ENCODE results near the gene RUNX3.

RUNX3 gene

GRCh38 chr1:24955161-24955560 lies 25.1 kb upstream of the RUNX3 start:
- Histone ChIP-seq H3K4me1 (ENCODE audit: control insufficient read depth in 1 of 2, insufficient read depth in 2 of 2, low read length in 2 of 2) (peaks cover 17 to 21% of the 10 kb centered on the region in 2 experiments), H3K23ac (ENCODE audit: low read length) (no peak overlapping the region), H3K4me2 (ENCODE audit: low read length) (no peak overlapping the region), H2BK12ac (ENCODE audit: low read length) (no peak overlapping the region), H3K27ac (ENCODE audit: low read depth, low read length) (no peak overlapping the region), H3K79me1 (ENCODE audit: low read length) (peaks cover 3% of the 10 kb centered on the region), H3K4me3 (ENCODE audit: low read depth, low read length) (no peak overlapping the region), H3K4ac (ENCODE audit: low read depth, low read length) (no peak overlapping the region), H3K79me2 (ENCODE audit: control insufficient read depth, insufficient read depth, low read length, poor library complexity) (no peaks in the 10 kb centered on the region), H2BK5ac (ENCODE audit: low read depth, low read length, poor library complexity) (no peak overlapping the region), H3K18ac (ENCODE audit: low read length) (no peak overlapping the region), H3K36me3 (ENCODE audit: control insufficient read depth in 1 of 2, insufficient read depth in 2 of 2, low read length in 2 of 2) (no peaks in the 10 kb centered on the region), H4K91ac (ENCODE audit: low read depth, low read length) (no peak overlapping the region), H3K27me3 (ENCODE audit: insufficient read depth, low read length) (no peaks in the 10 kb centered on the region), H2BK120ac (ENCODE audit: insufficient read depth, low read length, poor library complexity) (no peak overlapping the region), H3K14ac (ENCODE audit: low read length) (no peak overlapping the region), H4K8ac (ENCODE audit: low read depth, low read length) (no peak overlapping the region), H2AK5ac (ENCODE audit: low read length) (no peak overlapping the region), H3K9me3 (ENCODE audit: insufficient read depth, low read depth, low read length) (no peaks in the 10 kb centered on the region), H2AFZ (ENCODE audit: insufficient read depth, low read length, poor library complexity) (no peak overlapping the region), H4K12ac (ENCODE audit: low read depth, low read length) (no peak overlapping the region), H3K9ac (ENCODE audit: low read length) (no peak overlapping the region)
- DNase-seq = peak; percentile 95 to 97
- WGBS (ENCODE audit: extremely low coverage, insufficient coverage, insufficient read length) = no CpG with 5 or more reads among the region's 5 CpGs

DNA sequence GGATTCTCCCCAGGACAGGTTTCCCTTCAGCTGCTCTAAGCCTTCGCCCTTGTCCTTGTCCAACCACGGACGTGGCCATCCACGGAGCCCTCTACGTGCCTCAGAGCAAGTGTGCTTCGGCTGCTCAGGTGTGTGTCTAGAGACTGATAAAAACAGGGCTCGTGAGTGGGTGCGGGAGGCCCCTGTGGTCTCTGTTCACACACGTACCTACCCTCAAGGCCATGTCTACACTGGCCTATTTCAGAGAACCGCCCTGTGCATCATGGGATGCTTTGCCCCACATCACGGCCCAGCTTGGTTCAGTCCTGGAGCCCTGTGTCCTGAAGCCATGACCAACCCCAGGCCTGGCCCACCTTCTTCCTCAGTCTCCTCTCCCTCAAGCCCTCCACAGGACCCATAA lies 24.6 kb upstream of the RUNX3 start:
- no CpG with 5 or more reads among the region's 11 CpGs for whole genome bisulfite sequencing (ENCODE audit: extremely low coverage, insufficient coverage, insufficient read length)

GRCh38 chr1:24954022-24954421 lies 23.9 kb upstream of the RUNX3 start:
- H3K4me3 ChIP-seq (ENCODE audit: low read depth, low read length) = no peak overlapping the region
- H4K12ac ChIP-seq (ENCODE audit: low read depth, low read length) = no peak overlapping the region
- no peaks in the 10 kb centered on the region for H3K27me3 ChIP-seq (ENCODE audit: insufficient read depth, low read length)
- H3K36me3 ChIP-seq (ENCODE audit: control insufficient read depth in 1 of 2, insufficient read depth in 2 of 2, low read length in 2 of 2) = no peaks in the 10 kb centered on the region
- H2BK120ac ChIP-seq (ENCODE audit: insufficient read depth, low read length, poor library complexity) = no peak overlapping the region
- H3K18ac ChIP-seq (ENCODE audit: low read length) = no peak overlapping the region
- no peak overlapping the region for H2AK5ac ChIP-seq (ENCODE audit: low read length)
- no peak overlapping the region for H3K4me2 ChIP-seq (ENCODE audit: low read length)
- H2BK12ac ChIP-seq (ENCODE audit: low read length) = no peak overlapping the region
- H3K14ac ChIP-seq (ENCODE audit: low read length) = no peak overlapping the region
- H4K91ac ChIP-seq (ENCODE audit: low read depth, low read length) = no peak overlapping the region
- H3K9ac ChIP-seq (ENCODE audit: low read length) = no peak overlapping the region
- H3K9me3 ChIP-seq (ENCODE audit: insufficient read depth, low read depth, low read length) = no peaks in the 10 kb centered on the region
- peaks cover 11 to 13% of the 10 kb centered on the region in 2 experiments for H3K4me1 ChIP-seq (ENCODE audit: control insufficient read depth in 1 of 2, insufficient read depth in 2 of 2, low read length in 2 of 2)
- no peak overlapping the region for H2AFZ ChIP-seq (ENCODE audit: insufficient read depth, low read length, poor library complexity)
- no peaks in the 10 kb centered on the region for H3K79me2 ChIP-seq (ENCODE audit: control insufficient read depth, insufficient read depth, low read length, poor library complexity)
- H3K23ac ChIP-seq (ENCODE audit: low read length) = no peak overlapping the region
- no peak overlapping the region for H2BK5ac ChIP-seq (ENCODE audit: low read depth, low read length, poor library complexity)
- no CpG with 5 or more reads among the region's 6 CpGs for WGBS (ENCODE audit: extremely low coverage, insufficient coverage, insufficient read length)
- H3K27ac ChIP-seq (ENCODE audit: low read depth, low read length) = no peak overlapping the region
- DNase-seq = no peak
- H3K79me1 ChIP-seq (ENCODE audit: low read length) = no peaks in the 10 kb centered on the region
- no peak overlapping the region for H4K8ac ChIP-seq (ENCODE audit: low read depth, low read length)
- no peak overlapping the region for H3K4ac ChIP-seq (ENCODE audit: low read depth, low read length)

More for the DNA sequence above, 24.6 kb upstream of the RUNX3 start:
- Histone ChIP-seq H2BK5ac (ENCODE audit: low read depth, low read length, poor library complexity) (no peak overlapping the region), H4K12ac (ENCODE audit: low read depth, low read length) (no peak overlapping the region), H3K36me3 (ENCODE audit: control insufficient read depth in 1 of 2, insufficient read depth in 2 of 2, low read length in 2 of 2) (no peaks in the 10 kb centered on the region), H3K14ac (ENCODE audit: low read length) (no peak overlapping the region), H3K4ac (ENCODE audit: low read depth, low read length) (no peak overlapping the region), H3K18ac (ENCODE audit: low read length) (no peak overlapping the region), H3K27ac (ENCODE audit: low read depth, low read length) (no peak overlapping the region), H3K27me3 (ENCODE audit: insufficient read depth, low read length) (no peaks in the 10 kb centered on the region), H3K79me1 (ENCODE audit: low read length) (peaks cover 3% of the 10 kb centered on the region), H3K9ac (ENCODE audit: low read length) (no peak overlapping the region), H2BK120ac (ENCODE audit: insufficient read depth, low read length, poor library complexity) (no peak overlapping the region), H2AFZ (ENCODE audit: insufficient read depth, low read length, poor library complexity) (no peak overlapping the region), H3K9me3 (ENCODE audit: insufficient read depth, low read depth, low read length) (no peaks in the 10 kb centered on the region), H3K4me2 (ENCODE audit: low read length) (no peak overlapping the region), H4K91ac (ENCODE audit: low read depth, low read length) (no peak overlapping the region), H2BK12ac (ENCODE audit: low read length) (no peak overlapping the region), H3K79me2 (ENCODE audit: control insufficient read depth, insufficient read depth, low read length, poor library complexity) (no peaks in the 10 kb centered on the region), H4K8ac (ENCODE audit: low read depth, low read length) (no peak overlapping the region), H3K4me1 (ENCODE audit: control insufficient read depth in 1 of 2, insufficient read depth in 2 of 2, low read length in 2 of 2) (peaks cover 15 to 17% of the 10 kb centered on the region in 2 experiments), H3K23ac (ENCODE audit: low read length) (no peak overlapping the region), H2AK5ac (ENCODE audit: low read length) (no peak overlapping the region), H3K4me3 (ENCODE audit: low read depth, low read length) (no peak overlapping the region)
- no peak for DNase-seq

DNA sequence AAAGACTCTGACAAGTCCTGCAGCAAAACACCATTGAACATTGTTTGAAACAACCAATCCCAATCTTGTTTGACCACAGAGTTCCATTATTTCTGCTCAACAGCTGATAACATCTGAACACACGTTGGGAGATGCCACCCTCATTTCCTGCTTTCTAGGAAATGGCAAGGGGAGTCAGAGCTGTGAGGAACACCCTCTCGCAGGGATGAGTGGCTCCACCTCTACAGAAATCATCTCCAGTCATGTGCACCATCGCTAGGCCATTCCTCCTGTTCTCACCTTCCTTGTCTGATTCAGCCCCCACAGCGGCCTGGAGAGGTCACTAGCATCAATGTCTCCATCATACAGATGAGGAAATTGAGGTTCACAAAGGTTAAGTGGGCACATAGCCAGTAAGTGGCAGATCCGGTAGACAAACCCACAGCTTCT lies 22.4 kb upstream of the RUNX3 start:
- Histone ChIP-seq H3K4ac (ENCODE audit: low read depth, low read length) (no peak overlapping the region), H2AFZ (ENCODE audit: insufficient read depth, low read length, poor library complexity) (no peak overlapping the region), H3K79me2 (ENCODE audit: control insufficient read depth, insufficient read depth, low read length, poor library complexity) (no peaks in the 10 kb centered on the region), H3K27me3 (ENCODE audit: insufficient read depth, low read length) (no peaks in the 10 kb centered on the region), H2BK5ac (ENCODE audit: low read depth, low read length, poor library complexity) (no peak overlapping the region), H3K9ac (ENCODE audit: low read length) (no peak overlapping the region), H3K9me3 (ENCODE audit: insufficient read depth, low read depth, low read length) (no peaks in the 10 kb centered on the region), H4K8ac (ENCODE audit: low read depth, low read length) (no peak overlapping the region), H2AK5ac (ENCODE audit: low read length) (no peak overlapping the region), H3K27ac (ENCODE audit: low read depth, low read length) (no peak overlapping the region), H3K79me1 (ENCODE audit: low read length) (no peaks in the 10 kb centered on the region), H3K36me3 (ENCODE audit: control insufficient read depth in 1 of 2, insufficient read depth in 2 of 2, low read length in 2 of 2) (no peaks in the 10 kb centered on the region), H3K4me2 (ENCODE audit: low read length) (no peak overlapping the region), H3K23ac (ENCODE audit: low read length) (no peak overlapping the region), H2BK12ac (ENCODE audit: low read length) (no peak overlapping the region), H4K91ac (ENCODE audit: low read depth, low read length) (no peak overlapping the region), H3K14ac (ENCODE audit: low read length) (no peak overlapping the region), H3K4me3 (ENCODE audit: low read depth, low read length) (no peak overlapping the region), H3K4me1 (ENCODE audit: control insufficient read depth in 1 of 2, insufficient read depth in 2 of 2, low read length in 2 of 2) (peaks cover 11 to 13% of the 10 kb centered on the region in 2 experiments), H4K12ac (ENCODE audit: low read depth, low read length) (no peak overlapping the region), H3K18ac (ENCODE audit: low read length) (no peak overlapping the region), H2BK120ac (ENCODE audit: insufficient read depth, low read length, poor library complexity) (no peak overlapping the region)
- no CpG with 5 or more reads among the region's 5 CpGs for WGBS (ENCODE audit: extremely low coverage, insufficient coverage, insufficient read length)
- peak in 1 of 2 donors; percentile 31 for DNase-seq

Measured in trophoblast cell (in vitro differentiated cells and primary cell).